ENCODE results near the gene MECR. TPM values are rescaled to one million over a fixed set of nuclear protein-coding genes. Genes with fewer than 3 reads are reported as not detected.

The MECR gene
- total RNA-seq = 18.2 TPM

- peak; percentile 96 for DNase-seq
Observed at GRCh38 chr1:29230553-29231378, at the start of gene MECR. MECR (minus strand) TSS chr1:29230934; CDS start chr1:29230906, 28 bp downstream.

GRCh38 chr1:29279951-29280391 is 49.2 kb upstream of the MECR start:
- DNase-seq = no peak

GRCh38 chr1:29279406-29279805 is 48.7 kb upstream of the MECR start:
- DNase-seq = no peak

- no peak for DNase-seq
Observed at GRCh38 chr1:29278124-29278523, 47.4 kb upstream of the MECR start.

- no peak for DNase-seq
Observed at GRCh38 chr1:29275435-29275834, 44.7 kb upstream of the MECR start.

- no peak for DNase-seq
Observed at GRCh38 chr1:29272147-29272907, 41.6 kb upstream of the MECR start.

GRCh38 chr1:29271724-29272123 is 41.0 kb upstream of the MECR start:
- DNase-seq = peak; percentile 88

GRCh38 chr1:29270929-29271521 is 40.3 kb upstream of the MECR start:
- DNase-seq = no peak

GRCh38 chr1:29269382-29269781 is 38.6 kb upstream of the MECR start:
- peak; percentile 94 for DNase-seq

GRCh38 chr1:29267321-29268070 is 36.8 kb upstream of the MECR start:
- no peak for DNase-seq

- DNase-seq = no peak
Observed at GRCh38 chr1:29266912-29267311, 36.2 kb upstream of the MECR start.

GRCh38 chr1:29264773-29265389 is 34.1 kb upstream of the MECR start:
- DNase-seq = no peak

- DNase-seq = no peak
Observed at GRCh38 chr1:29260531-29260930, 29.8 kb upstream of the MECR start.

- peak; percentile 58 for DNase-seq
Observed at GRCh38 chr1:29259802-29260441, 29.2 kb upstream of the MECR start.

- no peak for DNase-seq
Observed at GRCh38 chr1:29258976-29259801, 28.5 kb upstream of the MECR start.

- DNase-seq = no peak
Observed at GRCh38 chr1:29258189-29258975, 27.6 kb upstream of the MECR start.

- DNase-seq = peak; percentile 52
Observed at GRCh38 chr1:29256979-29257804, 26.5 kb upstream of the MECR start.

GRCh38 chr1:29256394-29256793 is 25.7 kb upstream of the MECR start:
- DNase-seq = no peak

All from tongue (tissue), 2 donors.